Activated CD8-positive, alpha-beta T cell treated with anti-CD3 and anti-CD28 coated beads, Interleukin-2, amount 10 ng/mL, durations not matched to agents 7 days and 5 days (primary cell): Measurements from ENCODE around the gene BSG. TPM values are rescaled to one million over a fixed set of nuclear protein-coding genes. Genes with fewer than 3 reads are reported as not detected.
"Not testable (repeated sequence)": the region's sequence is repeated elsewhere in the genome, so short reads cannot be mapped to it uniquely, and the experiment has no call there.

Experiments used
- ATAC-seq: fragments of 150-1000 bp; cut with Tn5 transposase; one replicate; pipeline ENCODE4 v1.10.0; 2021; ENCODE audit warnings: moderate library complexity
- CTCF ChIA-PET: fragments of 350-600 bp; sonication (Branson Sonifier 250); formaldehyde crosslinking; loops from one replicate; lab custom pipeline; 2021; ENCODE audit warnings: antibody characterized with exemption; lab: Charles Lee
- POLR2A ChIA-PET: fragments of 350-600 bp; sonication (Branson Sonifier 250); formaldehyde crosslinking; loops from one replicate; lab custom pipeline; 2021; ENCODE audit warnings: antibody characterized with exemption; lab: Charles Lee
- DNase-seq: peaks from one replicate; pipeline ENCODE4 v3.0.0-alpha.2; 2020
- H3K27ac Mint-ChIP-seq: one replicate; pipeline ENCODE4 v1.8.0; 2021; ENCODE audit warnings: mild to moderate bottlenecking, mixed read lengths
- H3K27me3 Mint-ChIP-seq: one replicate; pipeline ENCODE4 v1.8.0; 2021; ENCODE audit warnings: low read depth, mixed read lengths
- H3K36me3 Mint-ChIP-seq: one replicate; pipeline ENCODE4 v1.8.0; 2021; ENCODE audit warnings: low read depth, mixed read lengths
- H3K4me1 Mint-ChIP-seq: one replicate; pipeline ENCODE4 v1.8.0; 2021; ENCODE audit warnings: low read depth, mixed read lengths
- H3K4me3 Mint-ChIP-seq: one replicate; pipeline ENCODE4 v1.8.0; 2021; ENCODE audit warnings: mild to moderate bottlenecking, mixed read lengths
- H3K9me3 Mint-ChIP-seq: one replicate; pipeline ENCODE4 v1.8.0; 2022; ENCODE audit warnings: mixed read lengths; ENCODE audit not compliant: insufficient read depth
- total RNA-seq, 2 experiments: library from RNA; stranded (reverse); gene quantifications; one replicate each; pipeline ENCODE4 v1.2.3, GENCODE V29; 2021

BSG gene
- total RNA-seq, 2 experiments from 2014 or later = 207 to 217 TPM

GRCh38 chr19:583968-584239 is 11.5 kb downstream of the BSG start:
- Mint-ChIP-seq H3K36me3 (peaks cover 9% of the 10 kb centered on the region), H3K4me1 (peaks cover 4% of the 10 kb centered on the region), H3K4me3 (no peak overlapping the region), H3K9me3 (no peaks in the 10 kb centered on the region), H3K27ac (no peak overlapping the region), H3K27me3 (peaks cover 11% of the 10 kb centered on the region)
- ChIA-PET POLR2A (interaction anchor here (0.7 kb wide), 1 partner anchor 150 kb away, joined by 3 read pairs; no protein-coding TSS in a partner anchor), CTCF (interaction anchor here (0.7 to 1.9 kb wide), 12 partner anchors 9 to 77 kb away, joined by 3 to 12 read pairs (median 4); partner anchors contain the start of gene CDC34)
- DNase-seq (no peak), ATAC-seq (no peak)

GRCh38 chr19:584240-585001 is 12.0 kb downstream of the BSG start:
- ATAC-seq (peak; percentile 67), DNase-seq (peak; percentile 69)
- H3K4me1 Mint-ChIP-seq = peaks cover 4% of the 10 kb centered on the region
- no peak overlapping the region for H3K27ac Mint-ChIP-seq
- no peaks in the 10 kb centered on the region for H3K9me3 Mint-ChIP-seq
- H3K36me3 Mint-ChIP-seq = peaks cover 9% of the 10 kb centered on the region
- ChIA-PET POLR2A (interaction anchor here (0.7 kb wide), 1 partner anchor 150 kb away, joined by 3 read pairs; no protein-coding TSS in a partner anchor), CTCF (interaction anchor here (0.7 to 1.9 kb wide), 11 partner anchors 10 to 78 kb away, joined by 3 to 12 read pairs (median 4); partner anchors contain the start of gene CDC34)
- H3K27me3 Mint-ChIP-seq = peaks cover 13% of the 10 kb centered on the region
- H3K4me3 Mint-ChIP-seq = no peak overlapping the region

- POLR2A ChIA-PET, H3K27ac Mint-ChIP-seq, H3K4me1 Mint-ChIP-seq, ATAC-seq, H3K36me3 Mint-ChIP-seq, H3K9me3 Mint-ChIP-seq, DNase-seq, H3K4me3 Mint-ChIP-seq: not testable (repeated sequence)
- H3K27me3 Mint-ChIP-seq = peaks cover 13% of the 10 kb centered on the region
- CTCF ChIA-PET = interaction anchor here (1.2 to 1.9 kb wide), 6 partner anchors 9 to 79 kb away, joined by 4 to 12 read pairs (median 6); no protein-coding TSS in a partner anchor
These were observed 12.8 kb downstream of the BSG start for GRCh38 chr19:585146-585545.

GRCh38 chr19:585551-586110 is 13.2 kb downstream of the BSG start:
- POLR2A ChIA-PET = no interaction called here

GRCh38 chr19:588093-588740 is 15.8 kb downstream of the BSG start:
- CTCF ChIA-PET = no interaction called here
- ATAC-seq = peak; percentile 52
- H3K36me3 Mint-ChIP-seq = peaks cover 3% of the 10 kb centered on the region

More at GRCh38 chr19:585551-586110, 13.2 kb downstream of the BSG start:
- H3K27ac Mint-ChIP-seq = no peak overlapping the region
- H3K27me3 Mint-ChIP-seq = peaks cover 13% of the 10 kb centered on the region
- ATAC-seq (no peak), DNase-seq (no peak)
- H3K4me1 Mint-ChIP-seq = peaks cover 4% of the 10 kb centered on the region
- no peaks in the 10 kb centered on the region for H3K9me3 Mint-ChIP-seq
- peaks cover 9% of the 10 kb centered on the region for H3K36me3 Mint-ChIP-seq
- no peak overlapping the region for H3K4me3 Mint-ChIP-seq
- CTCF ChIA-PET = interaction anchor here (1.9 kb wide), 1 partner anchor 11 kb away, joined by 12 read pairs; no protein-coding TSS in a partner anchor

GRCh38 chr19:588741-589692 is 16.6 kb downstream of the BSG start:
- ChIA-PET CTCF (no interaction called here), POLR2A (no interaction called here)
- H3K27me3 Mint-ChIP-seq = peaks cover 22% of the 10 kb centered on the region
- H3K9me3 Mint-ChIP-seq = no peaks in the 10 kb centered on the region
- DNase-seq (no peak), ATAC-seq (no peak)
- H3K36me3 Mint-ChIP-seq = no peaks in the 10 kb centered on the region
- H3K4me3 Mint-ChIP-seq = no peak overlapping the region
- H3K27ac Mint-ChIP-seq = no peak overlapping the region
- H3K4me1 Mint-ChIP-seq = peaks cover 3% of the 10 kb centered on the region

More at GRCh38 chr19:588093-588740, 15.8 kb downstream of the BSG start:
- Mint-ChIP-seq H3K27ac (no peak overlapping the region), H3K4me3 (no peak overlapping the region), H3K27me3 (peaks cover 22% of the 10 kb centered on the region), H3K9me3 (no peaks in the 10 kb centered on the region), H3K4me1 (peaks cover 6% of the 10 kb centered on the region)
- POLR2A ChIA-PET = no interaction called here
- peak; percentile 73 for DNase-seq

GRCh38 chr19:589693-590395 is 17.4 kb downstream of the BSG start, which contains the start of gene HCN2:
HCN2 (plus strand) TSS chr19:589881; CDS start chr19:589946, 65 bp downstream.
- Mint-ChIP-seq H3K4me1 (peaks cover 2% of the 10 kb centered on the region), H3K4me3 (no peak within 1 kb of the TSS), H3K36me3 (no peaks in the 10 kb centered on the region), H3K27me3 (peaks cover 22% of the 10 kb centered on the region), H3K9me3 (no peaks in the 10 kb centered on the region), H3K27ac (no peak within 1 kb of the TSS)
- ChIA-PET CTCF (no interaction called here), POLR2A (no interaction called here)
- ATAC-seq = peak; percentile 2
- DNase-seq = no peak

- H3K4me3 Mint-ChIP-seq = no peak overlapping the region
- no peak overlapping the region for H3K27ac Mint-ChIP-seq
- peaks cover 2% of the 10 kb centered on the region for H3K4me1 Mint-ChIP-seq
- H3K27me3 Mint-ChIP-seq = peaks cover 22% of the 10 kb centered on the region
- ATAC-seq (peak; percentile 32), DNase-seq (peak; percentile 42)
- no peaks in the 10 kb centered on the region for H3K9me3 Mint-ChIP-seq
- H3K36me3 Mint-ChIP-seq = no peaks in the 10 kb centered on the region
- POLR2A ChIA-PET = no interaction called here
- CTCF ChIA-PET = no interaction called here
These were observed 18.0 kb downstream of the BSG start for GRCh38 chr19:590396-590745.

GRCh38 chr19:590750-591098 is 18.3 kb downstream of the BSG start:
- H3K9me3 Mint-ChIP-seq = no peaks in the 10 kb centered on the region
- ATAC-seq (no peak), DNase-seq (no peak)
- no peak overlapping the region for H3K27ac Mint-ChIP-seq
- POLR2A ChIA-PET = no interaction called here
- H3K4me1 Mint-ChIP-seq = peaks cover 2% of the 10 kb centered on the region
- CTCF ChIA-PET = no interaction called here
- H3K27me3 Mint-ChIP-seq = peaks cover 22% of the 10 kb centered on the region
- no peak overlapping the region for H3K4me3 Mint-ChIP-seq
- no peaks in the 10 kb centered on the region for H3K36me3 Mint-ChIP-seq

- no peak for DNase-seq
- Mint-ChIP-seq H3K27ac (no peak overlapping the region), H3K9me3 (no peaks in the 10 kb centered on the region), H3K4me3 (peak overlapping the region; percentile 31), H3K4me1 (peaks cover 2% of the 10 kb centered on the region), H3K36me3 (no peaks in the 10 kb centered on the region), H3K27me3 (peaks cover 22% of the 10 kb centered on the region)
- no peak for ATAC-seq
- ChIA-PET POLR2A (no interaction called here), CTCF (no interaction called here)
These were observed 18.9 kb downstream of the BSG start for GRCh38 chr19:591099-591958.
